ENCODE results near the gene OR1B1. TPM values are rescaled to one million over a fixed set of nuclear protein-coding genes. Genes with fewer than 3 reads are reported as not detected.

Gene OR1B1
- total and polyA plus RNA-seq, 2 donors (not counting 3 experiments of a cell fraction or from before 2014, with no cell fraction given) = 0.25 TPM; not detected in 1

DNA sequence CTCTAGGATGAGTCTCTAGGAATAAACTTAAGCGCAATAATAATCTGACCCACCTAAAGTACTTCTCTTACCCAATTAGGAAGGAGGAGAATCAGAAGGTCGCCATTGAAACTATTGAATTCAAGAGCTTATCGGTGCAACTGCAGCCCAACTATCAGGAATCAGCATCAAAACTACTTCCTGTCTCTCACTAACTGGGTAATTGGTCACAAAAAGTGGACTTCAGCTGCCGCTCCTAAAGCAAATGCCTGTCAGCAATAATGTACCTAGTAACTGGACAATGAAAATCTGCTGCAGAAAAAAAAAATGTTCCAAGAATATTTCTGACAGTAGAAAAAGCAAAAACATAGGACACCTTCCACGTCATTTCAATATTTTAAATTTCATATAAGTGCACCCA, 77.6 kb downstream of the OR1B1 start:
- TF ChIP-seq POLR2AphosphoS5 (IDR thresholded peaks at IDR 0.05; ENCODE audit: insufficient read depth, low read depth, low read length) = no peak
- no peak for TF ChIP-seq EZH2 (IDR thresholded peaks at IDR 0.05; ENCODE audit: borderline replicate concordance, low read depth, low read length, severe bottlenecking)
- TF ChIP-seq, protein P1, sequence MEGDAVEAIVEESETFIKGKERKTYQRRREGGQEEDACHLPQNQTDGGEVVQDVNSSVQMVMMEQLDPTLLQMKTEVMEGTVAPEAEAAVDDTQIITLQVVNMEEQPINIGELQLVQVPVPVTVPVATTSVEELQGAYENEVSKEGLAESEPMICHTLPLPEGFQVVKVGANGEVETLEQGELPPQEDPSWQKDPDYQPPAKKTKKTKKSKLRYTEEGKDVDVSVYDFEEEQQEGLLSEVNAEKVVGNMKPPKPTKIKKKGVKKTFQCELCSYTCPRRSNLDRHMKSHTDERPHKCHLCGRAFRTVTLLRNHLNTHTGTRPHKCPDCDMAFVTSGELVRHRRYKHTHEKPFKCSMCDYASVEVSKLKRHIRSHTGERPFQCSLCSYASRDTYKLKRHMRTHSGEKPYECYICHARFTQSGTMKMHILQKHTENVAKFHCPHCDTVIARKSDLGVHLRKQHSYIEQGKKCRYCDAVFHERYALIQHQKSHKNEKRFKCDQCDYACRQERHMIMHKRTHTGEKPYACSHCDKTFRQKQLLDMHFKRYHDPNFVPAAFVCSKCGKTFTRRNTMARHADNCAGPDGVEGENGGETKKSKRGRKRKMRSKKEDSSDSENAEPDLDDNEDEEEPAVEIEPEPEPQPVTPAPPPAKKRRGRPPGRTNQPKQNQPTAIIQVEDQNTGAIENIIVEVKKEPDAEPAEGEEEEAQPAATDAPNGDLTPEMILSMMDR (IDR thresholded peaks at IDR 0.05; ENCODE audit: extremely low read depth in 1 of 2, insufficient read depth in 1 of 2, low read depth in 1 of 2, low read length in 2 of 2) = no peak
- TF ChIP-seq POLR2A (IDR thresholded peaks at IDR 0.05; ENCODE audit: low read depth, low read length) = no peak
- TF ChIP-seq JUN (IDR thresholded peaks at IDR 0.05; ENCODE audit: borderline replicate concordance, insufficient read depth, insufficient read length, low read depth) = no peak
- TF ChIP-seq, protein P2, sequence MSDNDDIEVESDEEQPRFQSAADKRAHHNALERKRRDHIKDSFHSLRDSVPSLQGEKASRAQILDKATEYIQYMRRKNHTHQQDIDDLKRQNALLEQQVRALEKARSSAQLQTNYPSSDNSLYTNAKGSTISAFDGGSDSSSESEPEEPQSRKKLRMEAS (IDR thresholded peaks at IDR 0.05; ENCODE audit: insufficient read depth, insufficient read length) = no peak
- TF ChIP-seq GATA2 (IDR thresholded peaks at IDR 0.05; ENCODE audit: insufficient read depth, insufficient read length, low read depth, low read length) = no peak
- TF ChIP-seq FOS (IDR thresholded peaks at IDR 0.05; ENCODE audit: borderline replicate concordance, insufficient read depth, low read length) = no peak
- intact Hi-C loops (cut with micrococcal nuclease) (no loop called here), dilution Hi-C loops (cut with MboI; ENCODE audit: extremely low pct_ligation_motif_present, low sequenced_read_pairs) (no loop called here)
- no peak overlapping the region for H3K4me3 ChIP-seq (replicated peaks in 1 of 3; ENCODE audit: insufficient read depth in 1 of 3, low read depth in 1 of 3, low read length in 3 of 3)
- H3K4me2 ChIP-seq (ENCODE audit: insufficient read depth, low read length) = peak overlapping the region; percentile 45
- no peak overlapping the region for H2AFZ ChIP-seq (ENCODE audit: low read depth, low read length)
- H3K36me3 ChIP-seq (ENCODE audit: control insufficient read depth in 2 of 2, extremely low read depth in 1 of 2, insufficient read depth in 2 of 2, low read length in 2 of 2) = no peaks in the 10 kb centered on the region
- FAIRE-seq = no peak
- H3K9me3 ChIP-seq (replicated peaks; ENCODE audit: control insufficient read depth, insufficient read depth, low read length) = no peaks in the 10 kb centered on the region
- no TSS peak for BruUV-seq (replicated peaks)
- no peaks in the 10 kb centered on the region for H3K9me1 ChIP-seq (replicated peaks; ENCODE audit: control insufficient read depth, extremely low read depth, insufficient read depth, low read length)
- H3K4me1 ChIP-seq (ENCODE audit: control insufficient read depth, extremely low read depth, insufficient read depth, low read length) = peaks cover 8% of the 10 kb centered on the region
- no peak for DNase-seq (ENCODE audit: low read depth, low spot score)
- H3K9ac ChIP-seq (replicated peaks; ENCODE audit: extremely low read depth, insufficient read depth, low read length) = no peak overlapping the region
- no peaks in the 10 kb centered on the region for H3K79me2 ChIP-seq (ENCODE audit: control insufficient read depth, insufficient read depth, low read length)
- no peaks in the 10 kb centered on the region for H3K27me3 ChIP-seq (ENCODE audit: control insufficient read depth in 2 of 2, insufficient read depth in 2 of 2, low read length in 2 of 2)
- H3K27ac ChIP-seq (ENCODE audit: insufficient read depth, low read depth, low read length) = no peak overlapping the region
- H4K20me1 ChIP-seq (replicated peaks; ENCODE audit: control insufficient read depth, extremely low read depth, insufficient read depth, low read length) = no peaks in the 10 kb centered on the region
- ChIA-PET CTCF (interaction anchor here (1.3 to 1.4 kb wide), 2 partner anchors 81 to 488 kb away, joined by 3 to 4 read pairs; no protein-coding TSS in a partner anchor), POLR2A (no interaction called here)

Other genes starting within 250 kb of the OR1B1 start
- gene OR1J1, start 179.7 kb downstream of the OR1B1 start, total RNA-seq = not detected in 2 replicates
- gene OR1J1, start 179.7 kb downstream of the OR1B1 start, polyA plus RNA-seq = not detected in 2 replicates
- gene OR1J2, start 146.8 kb downstream of the OR1B1 start, total RNA-seq = not detected in 2 replicates
- gene OR1J2, start 146.8 kb downstream of the OR1B1 start, polyA plus RNA-seq = not detected in 2 replicates
- not detected in 2 replicates for gene OR1J4, start 138.5 kb downstream of the OR1B1 start, total RNA-seq
- not detected in 2 replicates for gene OR1J4, start 138.5 kb downstream of the OR1B1 start, polyA plus RNA-seq
- not detected in 2 replicates for gene OR1N1, start 130.3 kb downstream of the OR1B1 start, total RNA-seq
- gene OR1N1, start 130.3 kb downstream of the OR1B1 start, polyA plus RNA-seq = 0.08 TPM in 1 of 2 replicates, not detected in the other
- gene OR1N2, start 104.5 kb downstream of the OR1B1 start, total RNA-seq = not detected in 2 replicates
- gene OR1N2, start 104.5 kb downstream of the OR1B1 start, polyA plus RNA-seq = not detected in 2 replicates
- gene OR1L8, start 74.2 kb downstream of the OR1B1 start, total RNA-seq = 0.15 and 0.16 TPM in 2 replicates
- 1.8 and 1.9 TPM in 2 replicates for gene OR1L8, start 74.2 kb downstream of the OR1B1 start, polyA plus RNA-seq
- gene OR1Q1, start 42.9 kb downstream of the OR1B1 start, total RNA-seq = not detected in 2 replicates
- gene OR1Q1, start 42.9 kb downstream of the OR1B1 start, polyA plus RNA-seq = not detected in 2 replicates
- gene OR1L1, start 4.1 kb upstream of the OR1B1 start, total RNA-seq = not detected in 2 replicates
- gene OR1L1, start 4.1 kb upstream of the OR1B1 start, polyA plus RNA-seq = not detected in 2 replicates
- gene OR1L3, start 17.5 kb upstream of the OR1B1 start, total RNA-seq = not detected in 2 replicates
- not detected in 2 replicates for gene OR1L3, start 17.5 kb upstream of the OR1B1 start, polyA plus RNA-seq
- gene OR1L4, start 66.4 kb upstream of the OR1B1 start, total RNA-seq = not detected in 2 replicates
- not detected in 2 replicates for gene OR1L4, start 66.4 kb upstream of the OR1B1 start, polyA plus RNA-seq
- not detected in 2 replicates for gene OR1L6, start 84.7 kb upstream of the OR1B1 start, total RNA-seq
- gene OR1L6, start 84.7 kb upstream of the OR1B1 start, polyA plus RNA-seq = not detected in 2 replicates
- gene OR5C1, start 131.3 kb upstream of the OR1B1 start, total RNA-seq = not detected in 2 replicates
- not detected in 2 replicates for gene OR5C1, start 131.3 kb upstream of the OR1B1 start, polyA plus RNA-seq
- not detected in 2 replicates for gene OR1K1, start 142.5 kb upstream of the OR1B1 start, total RNA-seq
- gene OR1K1, start 142.5 kb upstream of the OR1B1 start, polyA plus RNA-seq = not detected in 2 replicates
- gene PDCL, start 171.0 kb upstream of the OR1B1 start, total RNA-seq = 43.2 and 43.4 TPM in 2 replicates
- 15.2 and 20.4 TPM in 2 replicates for gene PDCL, start 171.0 kb upstream of the OR1B1 start, polyA plus RNA-seq
- 57.3 and 63.0 TPM in 2 replicates for gene RC3H2, start 247.7 kb upstream of the OR1B1 start, total RNA-seq
- gene RC3H2, start 247.7 kb upstream of the OR1B1 start, polyA plus RNA-seq = 22.4 and 25.3 TPM in 2 replicates